ENCODE measurements around the gene RBM33. TPM values are rescaled to one million over a fixed set of nuclear protein-coding genes. Genes with fewer than 3 reads are reported as not detected.

The RBM33 gene
- total and polyA plus RNA-seq, 9 of the 15 experiments (the other 6 are each of a cell fraction or from before 2014, with no cell fraction given): 4.4 to 80.7 (median 27.3) TPM

DNA sequence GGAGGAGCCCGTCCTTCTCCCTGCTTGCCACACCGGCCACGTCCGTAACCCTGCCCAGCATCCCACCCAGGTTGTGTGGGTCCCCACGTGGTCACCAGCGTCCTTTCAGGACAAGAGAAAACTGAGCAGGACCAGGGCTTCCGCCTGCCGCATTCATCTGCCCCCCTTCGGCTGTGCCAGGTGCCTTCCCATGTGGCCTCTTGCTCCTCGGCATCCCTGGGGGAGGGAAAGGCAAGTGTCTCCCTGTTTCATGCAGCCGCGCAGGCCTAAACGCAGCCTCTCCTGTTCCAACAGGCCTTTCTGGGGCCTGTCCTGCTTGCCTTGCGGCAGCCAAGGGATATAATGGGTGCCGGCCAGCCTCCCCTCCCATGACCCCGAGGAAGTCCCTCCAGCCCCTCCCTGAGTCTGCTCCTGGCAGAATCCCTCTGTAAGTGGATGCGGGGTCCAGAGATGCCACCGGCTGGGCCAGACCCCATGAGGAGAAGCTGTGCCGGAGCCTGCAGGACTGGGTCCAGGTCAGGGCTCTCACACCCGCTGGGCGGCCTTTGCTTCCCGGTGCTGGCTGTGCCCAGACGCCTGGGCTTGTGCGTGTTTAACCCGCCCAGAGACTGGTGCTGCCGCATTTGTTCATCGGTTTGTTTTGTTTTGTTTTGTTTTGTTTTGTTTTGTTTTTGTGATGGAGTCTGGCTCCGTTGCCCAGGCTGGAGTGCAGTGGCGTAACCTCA, 144.7 kb downstream of the RBM33 start:
- BruUV-seq (replicated peaks): no TSS peak
- peak overlapping the region in 1 of 2 experiments; percentile 65; a peak in 1 of 4 replicates for H3K9ac ChIP-seq (ENCODE audit: insufficient read depth in 1 of 2, low read depth in 2 of 2, low read length in 2 of 2)
- DNase-seq (ENCODE audit: extremely low read depth in 1 of 4, low spot score in 3 of 4) (no peak), ATAC-seq (no peak; the same call in 2 of the 3 replicates), FAIRE-seq (no peak)
- H3K36me3 ChIP-seq (ENCODE audit: control insufficient read depth, insufficient read depth, low read length): no peaks in the 10 kb centered on the region
- intact Hi-C loops (cut with micrococcal nuclease) (no loop called here), in situ Hi-C loops (cut with MboI) (no loop called here)
- H3K4me1 ChIP-seq (replicated peaks in 1 of 2; ENCODE audit: control insufficient read depth in 2 of 2, insufficient read depth in 2 of 2, low read length in 2 of 2): peaks cover 0 to 12% of the 10 kb centered on the region in 2 experiments; a peak in 1 of 5 replicates
- TF ChIP-seq POLR2G (IDR thresholded peaks at IDR 0.05; ENCODE audit: low read depth, low read length): peak; percentile 57
- TF ChIP-seq SPI1 (IDR thresholded peaks at IDR 0.05; ENCODE audit: borderline replicate concordance, low read depth, low read length): no peak
- no peak overlapping the region for H3K4me3 ChIP-seq
- no peak overlapping the region for H3K4me2 ChIP-seq (ENCODE audit: insufficient read depth, low read length)
- no peak overlapping the region for H2AFZ ChIP-seq (ENCODE audit: low read depth, low read length)
- H3K9me1 ChIP-seq (ENCODE audit: control insufficient read depth, insufficient read depth, low read length): no peaks in the 10 kb centered on the region
- H3K27me3 ChIP-seq (ENCODE audit: control insufficient read depth in 2 of 2, insufficient read depth in 2 of 2, low read length in 2 of 2): no peaks in the 10 kb centered on the region; a peak in 1 of 5 replicates
- no peaks in the 10 kb centered on the region; the same call in 1 of the 2 replicates for H3K9me3 ChIP-seq (replicated peaks; ENCODE audit: control insufficient read depth, insufficient read depth, low read depth, low read length)
- no peaks in the 10 kb centered on the region for H3K79me2 ChIP-seq (ENCODE audit: control insufficient read depth, insufficient read depth, low read length)
- POLR2A ChIA-PET: interaction anchor here (0.9 to 1.1 kb wide), 2 partner anchors 9 to 10 kb away, joined by 3 read pairs; no protein-coding TSS in a partner anchor
- no peaks in the 10 kb centered on the region for H4K20me1 ChIP-seq (replicated peaks; ENCODE audit: control insufficient read depth, insufficient read depth, low read length)
- 60% methylated on average over 28 of the region's 29 CpGs for WGBS (ENCODE audit: insufficient coverage, low coverage, missing lambda C conversion rate)
- CTCF ChIA-PET (ENCODE audit: low intra/inter-chr PET ratio): no interaction called here
- no peak overlapping the region for H3K27ac ChIP-seq (ENCODE audit: extremely low read depth, low read depth, low read length)

- Histone ChIP-seq H3K9me3 (replicated peaks; ENCODE audit: control insufficient read depth, insufficient read depth, low read depth, low read length) (no peaks in the 10 kb centered on the region; the same call in 1 of the 2 replicates), H3K79me2 (ENCODE audit: control insufficient read depth, insufficient read depth, low read length) (no peaks in the 10 kb centered on the region), H2AFZ (ENCODE audit: low read depth, low read length) (no peak overlapping the region), H3K4me3 (no peak overlapping the region), H3K9me1 (ENCODE audit: control insufficient read depth, insufficient read depth, low read length) (no peaks in the 10 kb centered on the region), H3K4me1 (replicated peaks in 1 of 2; ENCODE audit: control insufficient read depth in 2 of 2, insufficient read depth in 2 of 2, low read length in 2 of 2) (peaks cover 0 to 12% of the 10 kb centered on the region in 2 experiments; a peak in 1 of 5 replicates), H3K27ac (ENCODE audit: extremely low read depth, low read depth, low read length) (no peak overlapping the region), H3K9ac (ENCODE audit: insufficient read depth in 1 of 2, low read depth in 2 of 2, low read length in 2 of 2) (no peak overlapping the region), H4K20me1 (replicated peaks; ENCODE audit: control insufficient read depth, insufficient read depth, low read length) (no peaks in the 10 kb centered on the region), H3K27me3 (ENCODE audit: control insufficient read depth in 2 of 2, insufficient read depth in 2 of 2, low read length in 2 of 2) (peaks cover 2 to 5% of the 10 kb centered on the region in 2 experiments; a peak in 2 of 5 replicates), H3K36me3 (ENCODE audit: control insufficient read depth, insufficient read depth, low read length) (no peaks in the 10 kb centered on the region), H3K4me2 (ENCODE audit: insufficient read depth, low read length) (no peak overlapping the region)
- ATAC-seq: no peak
- TF ChIP-seq ZNF316 (IDR thresholded peaks at IDR 0.05): peak; percentile 42; the same call in 1 of the 2 replicates
- TF ChIP-seq, protein P1, sequence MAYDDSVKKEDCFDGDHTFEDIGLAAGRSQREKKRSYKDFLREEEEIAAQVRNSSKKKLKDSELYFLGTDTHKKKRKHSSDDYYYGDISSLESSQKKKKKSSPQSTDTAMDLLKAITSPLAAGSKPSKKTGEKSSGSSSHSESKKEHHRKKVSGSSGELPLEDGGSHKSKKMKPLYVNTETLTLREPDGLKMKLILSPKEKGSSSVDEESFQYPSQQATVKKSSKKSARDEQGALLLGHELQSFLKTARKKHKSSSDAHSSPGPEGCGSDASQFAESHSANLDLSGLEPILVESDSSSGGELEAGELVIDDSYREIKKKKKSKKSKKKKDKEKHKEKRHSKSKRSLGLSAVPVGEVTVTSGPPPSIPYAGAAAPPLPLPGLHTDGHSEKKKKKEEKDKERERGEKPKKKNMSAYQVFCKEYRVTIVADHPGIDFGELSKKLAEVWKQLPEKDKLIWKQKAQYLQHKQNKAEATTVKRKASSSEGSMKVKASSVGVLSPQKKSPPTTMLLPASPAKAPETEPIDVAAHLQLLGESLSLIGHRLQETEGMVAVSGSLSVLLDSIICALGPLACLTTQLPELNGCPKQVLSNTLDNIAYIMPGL (CRISPR knock-in tag; IDR thresholded peaks at IDR 0.05): no peak
- ChIA-PET CTCF (ENCODE audit: low intra/inter-chr PET ratio) (no interaction called here), POLR2A (no interaction called here)
- 18% methylated on average over 8 of the region's 8 CpGs for WGBS (ENCODE audit: insufficient coverage, low coverage, missing lambda C conversion rate)
- FAIRE-seq: no peak
- intact Hi-C loops (cut with micrococcal nuclease): no loop called here
- no peak for DNase-seq (ENCODE audit: extremely low read depth in 1 of 4, low spot score in 3 of 4)
- in situ Hi-C loops (cut with MboI): no loop called here
- BruUV-seq (replicated peaks): no TSS peak
Measured at GRCh38 chr7:155790666-155791065, 146.2 kb downstream of the RBM33 start.

Data from K562 (cell line).